ENCODE measurements around the gene HAAO. TPM values are rescaled to one million over a fixed set of nuclear protein-coding genes. Genes with fewer than 3 reads are reported as not detected.

HAAO gene
- total and polyA plus RNA-seq, 2 of the 8 experiments (the other 6 are each of a cell fraction or from before 2014, with no cell fraction given): 2.5 to 7.0 TPM

DNA sequence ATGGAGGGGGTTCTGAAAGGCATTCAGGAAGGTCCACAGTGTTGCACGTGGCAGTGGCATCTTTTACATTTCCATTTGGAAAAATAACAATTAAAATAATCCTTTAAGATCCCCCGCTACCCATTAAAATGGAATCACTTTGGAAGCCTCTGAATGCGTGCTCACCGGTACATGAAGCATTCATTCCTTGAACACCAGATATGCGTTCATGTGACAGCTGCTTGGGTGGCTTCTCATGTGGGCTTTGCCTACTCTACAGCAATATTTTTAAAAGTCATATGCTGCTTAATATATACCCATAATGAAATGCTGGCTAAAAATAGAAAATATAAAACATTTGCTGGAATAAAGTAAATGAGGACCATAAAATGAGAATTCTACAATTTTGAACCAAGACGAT is 14.4 kb upstream of the HAAO start:
- no peaks in the 10 kb centered on the region for H3K9me3 ChIP-seq (ENCODE audit: insufficient read depth in 2 of 2, low read depth in 1 of 2, low read length in 1 of 2)
- no peaks in the 10 kb centered on the region for H3K36me3 ChIP-seq (ENCODE audit: control insufficient read depth in 2 of 4, insufficient read depth in 4 of 4, low read length in 3 of 4)
- FAIRE-seq (no peak), DNase-seq (ENCODE audit: low read depth in 1 of 2, low spot score in 2 of 2) (no peak)
- no peaks in the 10 kb centered on the region for H4K20me1 ChIP-seq (replicated peaks in 1 of 2; ENCODE audit: control insufficient read depth in 1 of 2, insufficient read depth in 2 of 2, low read length in 2 of 2)
- no peaks in the 10 kb centered on the region for H3K79me2 ChIP-seq (ENCODE audit: control insufficient read depth in 1 of 2, insufficient read depth in 2 of 2, low read length in 2 of 2)
- no peak overlapping the region for H3K23ac ChIP-seq (ENCODE audit: insufficient read length)
- H3K4me3 ChIP-seq (ENCODE audit: extremely low read depth in 1 of 4, insufficient read depth in 2 of 4, low read depth in 3 of 4, low read length in 4 of 4): no peak overlapping the region
- H3K9ac ChIP-seq (replicated peaks in 1 of 4; ENCODE audit: extremely low read depth in 1 of 4, low read depth in 3 of 4, low read length in 3 of 4): no peak overlapping the region
- no peak overlapping the region for H3K18ac ChIP-seq (ENCODE audit: extremely low read depth, low read length)
- no peak overlapping the region for H2BK5ac ChIP-seq (ENCODE audit: low read depth, low read length)
- POLR2A ChIA-PET (ENCODE audit: partially characterized antibody): no interaction called here
- no peak overlapping the region for H3K14ac ChIP-seq (ENCODE audit: insufficient read length)
- CTCF ChIA-PET (ENCODE audit: partially characterized antibody): no interaction called here
- WGBS, 2 experiments (ENCODE audit: extremely low coverage in 1 of 2, insufficient coverage in 1 of 2, insufficient read length in 1 of 2, insufficient replicate concordance in 2 of 2, low coverage in 1 of 2, low lambda C conversion rate in 2 of 2, missing lambda C conversion rate in 1 of 2): 89% methylated on average over 6 of the region's 6 CpGs; no CpG with 5 or more reads in 1 of the 2 experiments
- H3K27me3 ChIP-seq (replicated peaks in 1 of 4; ENCODE audit: control insufficient read depth in 3 of 4, extremely low read depth in 1 of 4, insufficient read depth in 3 of 4, low read length in 3 of 4): no peaks in the 10 kb centered on the region
- no peak overlapping the region for H2BK15ac ChIP-seq (ENCODE audit: low read length)
- H3K4me2 ChIP-seq (ENCODE audit: insufficient read depth in 1 of 2, low read depth in 2 of 2, low read length in 2 of 2): no peak overlapping the region
- no peak overlapping the region for H2AFZ ChIP-seq (ENCODE audit: low read length)
- TF ChIP-seq NANOG (IDR thresholded peaks at IDR 0.05; ENCODE audit: insufficient read depth, low read depth, low read length, poor library complexity, severe bottlenecking): no peak
- H4K91ac ChIP-seq (replicated peaks; ENCODE audit: insufficient read length, low read length): no peak overlapping the region
- H2AK5ac ChIP-seq (ENCODE audit: low read depth, low read length): no peak overlapping the region
- H2BK20ac ChIP-seq (ENCODE audit: low read length): no peak overlapping the region
- no peaks in the 10 kb centered on the region for H3K79me1 ChIP-seq (ENCODE audit: low read depth, low read length)
- no peak overlapping the region for H2BK12ac ChIP-seq (ENCODE audit: low read depth, low read length)
- H3K27ac ChIP-seq (ENCODE audit: low read depth, low read length): no peak overlapping the region
- H3K56ac ChIP-seq (replicated peaks; ENCODE audit: insufficient read length, low read depth, low read length): no peak overlapping the region
- H4K5ac ChIP-seq (ENCODE audit: insufficient read length, low read depth, low read length): no peak overlapping the region
- H3K4me1 ChIP-seq (replicated peaks in 1 of 4; ENCODE audit: control insufficient read depth in 3 of 4, insufficient read depth in 4 of 4, low read length in 3 of 4): peaks cover 0 to 3% (median 0%) of the 10 kb centered on the region in 4 experiments; a peak in 3 of 7 replicates
- peaks cover 4% of the 10 kb centered on the region; the same call in 1 of the 2 replicates for H3K23me2 ChIP-seq (ENCODE audit: low read depth, low read length)
- no peak overlapping the region for H4K8ac ChIP-seq (ENCODE audit: extremely low read depth, insufficient read depth, low read length)
- H2BK120ac ChIP-seq (replicated peaks; ENCODE audit: low read depth, low read length): no peak overlapping the region
- H3K4ac ChIP-seq (replicated peaks; ENCODE audit: insufficient read length, low read depth, low read length): no peak overlapping the region

Measured in H1 (cell line).